ENCODE data around the gene HBG1.
"Not testable (repeated sequence)": the region's sequence is repeated elsewhere in the genome, so short reads cannot be mapped to it uniquely, and the experiment has no call there.

The HBG1 gene

DNA sequence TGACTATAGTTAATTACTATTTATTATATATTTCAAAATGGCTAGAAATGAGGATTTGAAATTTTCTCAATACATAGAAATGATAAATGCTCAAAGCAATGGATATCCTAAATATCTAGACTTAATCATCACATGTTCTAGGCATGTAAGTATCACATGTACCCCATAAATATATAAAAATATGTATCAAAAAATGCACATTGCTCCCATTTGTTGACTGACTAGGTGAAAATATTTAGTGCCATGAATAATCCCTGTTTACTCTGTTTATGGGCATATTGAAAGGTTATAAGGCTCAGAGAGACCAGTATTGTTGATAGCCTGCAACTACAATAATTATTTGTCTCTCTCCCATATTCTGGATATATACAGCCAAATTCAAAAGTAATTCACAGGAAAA, 17.0 kb upstream of the HBG1 start:
- TF ChIP-seq ZNF274 (IDR thresholded peaks at IDR 0.05; ENCODE audit: low read depth, low read length): no peak
- no peak overlapping the region for H3K4me3 ChIP-seq (ENCODE audit: low read length)

DNA sequence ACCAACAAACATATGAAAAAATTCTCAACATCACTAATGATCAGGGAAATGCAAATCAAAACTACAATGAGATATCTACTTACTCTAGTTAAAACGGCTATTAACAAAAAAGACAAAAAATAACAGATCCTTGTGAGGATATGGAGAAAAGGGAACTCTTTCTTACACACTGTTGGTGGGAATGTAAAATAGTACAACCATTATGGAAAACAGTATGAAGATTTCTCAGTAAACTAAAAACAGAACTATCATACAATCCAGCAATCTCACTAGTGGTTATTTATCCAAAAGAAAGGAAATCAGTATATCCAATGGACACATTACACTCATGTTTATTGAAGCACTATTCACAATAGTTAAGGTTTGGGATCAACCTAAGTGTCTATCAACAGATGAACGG, 16.2 kb upstream of the HBG1 start:
- H3K4me3 ChIP-seq (ENCODE audit: low read length): no peak overlapping the region
- no peak for TF ChIP-seq ZNF274 (IDR thresholded peaks at IDR 0.05; ENCODE audit: low read depth, low read length)

DNA sequence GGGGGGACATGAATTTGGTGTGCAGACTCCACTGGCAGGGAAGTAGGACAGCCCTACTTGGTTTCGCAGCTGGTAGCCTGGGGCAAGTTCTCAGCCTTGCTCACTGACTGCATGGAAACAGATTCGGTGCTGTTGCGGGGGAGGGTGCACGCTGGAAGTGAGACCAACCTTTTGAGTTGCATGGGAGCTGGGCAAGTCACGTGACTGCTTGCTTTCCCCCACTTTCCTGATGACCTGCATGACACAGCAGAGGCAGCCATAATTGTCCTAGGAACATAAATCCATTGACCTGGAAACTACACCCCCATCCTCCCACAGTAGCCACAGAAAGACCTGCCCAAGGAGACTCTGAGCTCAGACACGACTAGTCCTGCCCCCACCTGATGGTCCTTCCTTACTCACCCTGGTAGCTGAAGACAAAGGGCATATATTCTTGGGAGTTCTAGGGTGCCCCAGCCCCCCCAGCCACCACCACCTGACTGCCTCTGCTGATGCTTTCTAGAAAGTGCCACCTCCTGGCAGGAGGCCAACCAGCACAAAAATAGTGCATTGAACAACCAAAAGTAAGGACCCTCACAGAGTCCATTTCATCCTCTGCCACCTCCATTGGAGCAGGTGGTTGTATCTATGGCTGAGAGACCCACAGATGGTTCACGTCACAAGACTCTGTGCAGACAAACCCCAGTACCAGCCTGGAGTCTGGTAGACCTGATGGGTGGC, 9.0 kb upstream of the HBG1 start:
- TF ChIP-seq ZNF274 (IDR thresholded peaks at IDR 0.05; ENCODE audit: low read depth, low read length): no peak
- H3K4me3 ChIP-seq (ENCODE audit: low read length): no peak overlapping the region

DNA sequence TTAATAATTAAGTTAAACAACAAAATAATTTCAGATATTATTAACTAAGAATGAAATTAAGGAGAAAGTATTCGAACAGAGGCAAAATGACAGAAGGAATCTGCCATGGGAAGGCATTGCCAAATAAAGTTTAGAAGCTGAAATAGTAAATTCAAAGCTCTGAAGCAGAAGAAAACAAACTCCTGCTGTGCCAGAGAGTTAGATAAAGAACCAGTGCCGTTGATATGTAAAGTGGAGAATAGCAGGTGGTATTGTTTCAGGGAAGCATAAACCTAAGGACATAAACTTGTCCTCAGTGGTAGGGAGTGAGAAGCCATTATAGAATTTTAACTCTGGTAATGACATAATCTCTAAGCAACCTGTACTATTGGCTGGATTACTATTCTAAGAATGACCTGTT, 7.6 kb upstream of the HBG1 start:
- no peak overlapping the region for H3K4me3 ChIP-seq (ENCODE audit: low read length)
- no peak for TF ChIP-seq ZNF274 (IDR thresholded peaks at IDR 0.05; ENCODE audit: low read depth, low read length)

DNA sequence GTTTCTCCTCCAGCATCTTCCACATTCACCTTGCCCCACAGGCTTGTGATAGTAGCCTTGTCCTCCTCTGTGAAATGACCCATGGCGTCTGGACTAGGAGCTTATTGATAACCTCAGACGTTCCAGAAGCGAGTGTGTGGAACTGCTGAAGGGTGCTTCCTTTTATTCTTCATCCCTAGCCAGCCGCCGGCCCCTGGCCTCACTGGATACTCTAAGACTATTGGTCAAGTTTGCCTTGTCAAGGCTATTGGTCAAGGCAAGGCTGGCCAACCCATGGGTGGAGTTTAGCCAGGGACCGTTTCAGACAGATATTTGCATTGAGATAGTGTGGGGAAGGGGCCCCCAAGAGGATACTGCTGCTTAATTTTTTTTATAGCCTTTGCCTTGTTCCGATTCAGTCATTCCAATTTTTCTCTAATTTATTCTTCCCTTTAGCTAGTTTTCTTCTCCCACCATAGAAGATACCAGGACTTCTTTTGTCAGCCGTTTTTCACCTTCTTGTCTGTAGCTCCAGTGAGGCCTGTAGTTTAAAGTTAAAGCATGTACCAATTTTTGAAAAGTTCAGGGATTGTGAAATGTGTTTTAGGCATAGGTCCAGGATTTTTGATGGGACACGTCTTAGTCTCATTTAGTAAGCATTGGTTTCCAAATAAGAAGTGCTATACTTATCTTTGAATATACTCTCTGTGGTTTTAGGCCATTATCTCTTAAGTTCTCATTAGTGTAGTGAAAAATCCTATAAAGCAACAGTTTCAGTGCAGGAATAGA, 5.2 kb upstream of the HBG1 start, which contains the start of gene HBG2:
TSS of gene HBG2 (minus strand) at position 136 of the 768 bp plus-strand sequence. CDS start at position 83, 53 bp downstream.
- not testable (repeated sequence) for H3K4me3 ChIP-seq (ENCODE audit: low read length)

DNA sequence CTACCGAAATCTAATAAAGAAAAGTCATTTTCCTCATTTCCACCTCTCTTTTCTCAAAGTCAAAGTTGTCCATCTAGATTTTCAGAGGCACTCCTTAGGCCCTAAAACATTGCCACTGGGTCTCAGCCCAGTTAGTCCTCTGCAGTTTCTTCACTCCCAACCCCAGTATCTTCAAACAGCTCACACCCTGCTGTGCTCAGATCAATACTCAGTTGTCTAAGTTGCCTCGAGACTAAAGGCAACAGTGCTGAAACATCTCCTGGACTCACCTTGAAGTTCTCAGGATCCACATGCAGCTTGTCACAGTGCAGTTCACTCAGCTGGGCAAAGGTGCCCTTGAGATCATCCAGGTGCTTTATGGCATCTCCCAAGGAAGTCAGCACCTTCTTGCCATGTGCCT, 4.4 kb upstream of the HBG1 start:
- H3K4me3 ChIP-seq (ENCODE audit: low read length): not testable (repeated sequence)

DNA sequence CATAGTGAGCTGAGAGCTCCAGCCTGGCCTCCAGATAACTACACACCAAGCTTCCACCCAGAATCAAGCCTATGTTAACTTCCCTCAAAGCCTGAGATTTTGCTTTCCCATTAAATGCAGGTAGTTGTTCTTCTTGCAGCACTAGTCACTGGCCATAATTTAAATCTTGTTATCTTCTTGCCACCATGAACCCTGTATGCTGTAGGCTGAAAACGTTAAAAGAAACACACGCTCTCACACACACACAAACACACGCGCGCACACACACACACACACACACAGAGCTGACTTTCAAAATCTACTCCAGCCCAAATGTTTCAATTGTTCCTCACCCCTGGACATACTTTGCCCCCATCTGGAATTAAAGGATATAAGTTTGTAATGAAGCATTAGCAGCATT, 3.8 kb upstream of the HBG1 start:
- not testable (repeated sequence) for H3K4me3 ChIP-seq (ENCODE audit: low read length)

DNA sequence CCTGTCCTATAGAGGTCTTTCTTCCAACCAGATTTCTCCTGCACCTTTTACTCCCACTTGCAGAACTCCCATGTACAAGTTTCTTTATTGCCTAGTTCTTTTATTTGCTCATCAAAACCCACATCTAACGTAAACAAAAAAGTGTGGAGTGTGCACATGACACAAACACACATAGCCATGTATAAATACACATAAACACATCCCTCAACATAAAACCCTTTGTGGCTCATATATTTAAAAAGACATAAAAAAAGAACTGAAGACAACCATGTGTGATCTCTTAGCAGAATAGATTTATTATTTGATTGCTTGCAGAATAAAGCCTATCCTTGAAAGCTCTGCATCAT, 3.2 kb upstream of the HBG1 start:
- no peak for TF ChIP-seq ZNF274 (IDR thresholded peaks at IDR 0.05; ENCODE audit: low read depth, low read length)
- no peak overlapping the region for H3K4me3 ChIP-seq (ENCODE audit: low read length)

DNA sequence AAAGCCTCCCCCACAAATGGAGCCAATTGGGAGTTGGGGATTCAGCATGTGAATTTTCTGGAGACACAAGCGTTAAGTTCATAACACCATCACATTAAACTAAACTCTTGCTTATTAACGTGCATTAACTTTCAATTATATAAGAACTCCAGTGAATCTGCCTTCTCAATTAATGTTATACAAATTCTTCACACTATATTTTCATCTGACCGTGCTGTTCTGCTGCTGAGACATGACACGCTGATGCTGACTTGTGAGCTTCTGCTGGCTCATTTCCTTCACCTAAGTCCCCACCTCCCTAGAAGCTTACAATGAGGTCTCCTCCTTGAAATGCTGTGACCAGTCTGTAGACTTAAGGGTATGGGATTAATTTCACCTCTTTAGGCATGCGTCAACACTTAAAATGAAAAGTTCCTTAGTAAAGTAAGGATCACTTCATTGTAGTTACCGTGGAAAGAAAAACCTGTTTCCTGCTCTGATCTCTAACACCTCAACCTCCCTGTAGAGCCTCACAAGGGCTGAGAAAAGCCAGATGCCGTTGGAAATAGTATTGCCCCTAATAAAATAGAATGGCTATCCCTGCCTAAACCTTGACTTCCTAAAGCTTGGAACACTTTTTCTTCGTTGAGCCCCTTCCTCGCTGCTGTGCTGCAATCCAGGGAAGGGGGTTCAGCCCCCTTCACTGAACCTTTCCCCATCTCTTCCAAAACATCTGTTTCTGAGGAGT, 2.7 kb upstream of the HBG1 start:
- H3K4me3 ChIP-seq (ENCODE audit: low read length): no peak overlapping the region
- TF ChIP-seq ZNF274 (IDR thresholded peaks at IDR 0.05; ENCODE audit: low read depth, low read length): no peak

DNA sequence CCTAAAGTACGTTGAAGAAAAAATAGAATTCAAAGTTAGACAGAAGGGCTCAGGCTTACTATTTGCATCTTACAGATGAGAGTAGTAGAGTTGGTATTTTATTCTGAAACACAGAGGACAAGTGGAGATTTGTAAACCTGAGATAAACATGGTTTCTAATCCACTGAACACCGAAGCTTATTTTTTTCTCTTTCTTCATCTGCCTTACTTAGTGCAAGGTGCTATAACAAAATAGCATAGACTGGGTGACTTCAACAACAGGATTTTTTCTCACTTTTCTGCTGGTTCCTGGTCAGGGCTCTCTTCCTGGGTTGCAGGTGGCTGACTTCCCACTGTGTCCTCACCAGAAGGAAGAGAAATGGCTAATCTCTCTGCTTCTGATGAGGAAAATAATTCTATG, 2.1 kb upstream of the HBG1 start:
- H3K4me3 ChIP-seq (ENCODE audit: low read length): no peak overlapping the region
- no peak for TF ChIP-seq ZNF274 (IDR thresholded peaks at IDR 0.05; ENCODE audit: low read depth, low read length)

DNA sequence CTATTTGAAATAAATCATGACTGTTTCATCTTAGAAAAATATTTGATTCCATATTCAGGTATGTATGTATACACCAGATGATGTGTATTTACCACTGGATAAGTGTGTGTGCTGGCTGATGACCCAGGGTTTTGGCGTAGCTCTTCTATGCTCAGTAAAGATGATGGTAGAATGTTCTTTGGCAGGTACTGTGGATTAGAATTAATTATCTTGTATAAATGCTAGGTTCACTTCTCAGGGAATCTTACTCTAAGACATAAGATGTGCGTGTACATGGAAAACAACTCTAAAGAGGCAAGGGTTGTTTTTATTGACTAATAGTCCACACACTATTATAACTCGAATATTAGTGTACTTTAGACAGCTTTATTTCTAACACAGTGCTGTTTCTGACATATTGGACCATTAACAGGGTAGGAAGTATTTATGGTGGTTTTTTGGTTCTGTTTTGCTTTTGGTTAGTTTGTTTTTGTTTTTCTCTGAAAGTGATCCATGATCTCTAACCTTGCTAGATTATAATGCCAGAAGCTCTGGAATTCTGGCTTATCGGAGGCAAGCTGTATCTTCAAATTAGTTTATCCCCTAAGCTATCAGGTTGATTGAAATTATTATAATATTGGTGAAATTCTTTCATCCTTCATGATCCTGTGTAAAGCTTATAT, 1.0 kb upstream of the HBG1 start:
- no peak overlapping the region for H3K4me3 ChIP-seq (ENCODE audit: low read length)
- TF ChIP-seq ZNF274 (IDR thresholded peaks at IDR 0.05; ENCODE audit: low read depth, low read length): no peak

DNA sequence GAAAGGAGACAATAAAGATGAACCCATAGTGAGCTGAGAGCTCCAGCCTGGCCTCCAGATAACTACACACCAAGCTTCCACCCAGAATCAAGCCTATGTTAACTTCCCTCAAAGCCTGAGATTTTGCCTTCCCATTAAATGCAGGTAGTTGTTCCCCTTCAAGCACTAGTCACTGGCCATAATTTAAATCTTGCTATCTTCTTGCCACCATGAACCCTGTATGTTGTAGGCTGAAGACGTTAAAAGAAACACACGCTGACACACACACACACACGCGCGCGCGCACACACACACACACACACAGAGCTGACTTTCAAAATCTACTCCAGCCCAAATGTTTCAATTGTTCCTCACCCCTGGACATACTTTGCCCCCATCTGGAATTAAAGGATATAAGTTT, 1.2 kb downstream of the HBG1 start:
- not testable (repeated sequence) for H3K4me3 ChIP-seq (ENCODE audit: low read length)

DNA sequence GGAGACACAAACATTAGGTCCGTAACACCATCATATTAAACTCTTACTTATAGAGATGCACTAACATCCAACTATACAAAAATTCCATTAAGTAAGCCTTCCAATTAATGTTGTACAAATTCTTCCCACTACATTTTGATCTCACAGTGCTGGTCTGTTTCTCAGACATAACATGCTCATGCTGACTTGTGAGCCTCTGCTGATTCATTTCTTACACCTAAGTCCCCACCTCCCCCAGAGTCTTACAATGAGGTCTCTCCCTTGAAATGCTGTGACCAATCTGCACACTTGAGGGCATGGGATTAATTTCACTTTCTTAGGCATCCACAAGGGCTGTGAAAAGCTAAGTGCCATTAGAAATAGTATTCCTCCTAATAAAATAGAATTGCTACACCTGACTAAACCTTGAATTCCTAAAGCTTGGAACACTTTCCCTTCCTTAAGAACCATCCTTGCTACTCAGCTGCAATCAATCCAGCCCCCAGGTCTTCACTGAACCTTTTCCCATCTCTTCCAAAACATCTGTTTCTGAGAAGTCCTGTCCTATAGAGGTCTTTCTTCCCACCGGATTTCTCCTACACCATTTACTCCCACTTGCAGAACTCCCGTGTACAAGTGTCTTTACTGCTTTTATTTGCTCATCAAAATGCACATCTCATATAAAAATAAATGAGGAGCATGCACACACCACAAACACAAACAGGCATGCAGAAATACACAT, 2.0 kb downstream of the HBG1 start:
- TF ChIP-seq ZNF274 (IDR thresholded peaks at IDR 0.05; ENCODE audit: low read depth, low read length): no peak
- no peak overlapping the region for H3K4me3 ChIP-seq (ENCODE audit: low read length)

DNA sequence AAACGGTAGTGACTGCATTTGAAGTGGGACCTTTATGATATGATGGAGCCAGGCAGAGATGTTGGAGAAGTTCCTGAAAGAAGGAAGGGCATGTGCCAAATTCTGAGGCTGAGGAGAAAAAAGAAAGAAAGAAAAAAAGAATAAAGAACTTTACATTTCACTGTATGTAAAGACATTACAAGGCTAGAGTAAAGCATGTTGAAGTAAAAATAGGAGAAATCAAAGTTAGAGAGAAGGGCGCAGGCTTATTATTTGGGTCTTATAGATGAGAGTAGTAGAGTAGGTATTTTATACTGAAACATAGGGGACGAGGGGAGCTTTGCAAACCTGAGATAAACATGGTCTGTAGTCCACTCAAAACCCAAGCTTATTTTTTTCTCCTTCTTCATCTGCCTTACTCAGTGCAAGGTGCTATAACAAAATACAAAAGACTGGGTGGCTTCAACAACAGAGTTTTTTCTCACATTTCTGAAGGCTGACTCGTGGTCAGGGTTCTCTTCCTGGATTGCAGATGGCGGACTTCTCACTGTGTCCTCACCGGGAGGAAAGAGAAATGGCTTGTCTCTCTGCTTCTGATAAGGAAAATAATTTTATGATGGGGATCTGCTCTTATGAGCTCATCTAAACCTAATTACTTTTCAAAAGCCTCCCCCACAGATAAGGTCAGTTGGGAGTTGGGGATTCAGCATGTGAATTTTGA, 2.7 kb downstream of the HBG1 start:
- no peak overlapping the region for H3K4me3 ChIP-seq (ENCODE audit: low read length)
- TF ChIP-seq ZNF274 (IDR thresholded peaks at IDR 0.05; ENCODE audit: low read depth, low read length): no peak
